Dermis microvascular lymphatic vessel endothelial cell (primary cell): Measurements from ENCODE around the gene PPP1R13B. TPM values are rescaled to one million over a fixed set of nuclear protein-coding genes. Genes with fewer than 3 reads are reported as not detected.
"Not testable (repeated sequence)": the region's sequence is repeated elsewhere in the genome, so short reads cannot be mapped to it uniquely, and the experiment has no call there.

Experiments used
- DNase-seq, 2 donors: peaks; one replicate each; pipeline versions ENCODE4 v3.0.0 to v3.0.0-alpha.2; 2010; ENCODE audit warnings: low read depth in 2 of 2
- total RNA-seq: library from RNA; depleted of rRNA; stranded (reverse); fragments of >200 nt; gene quantifications from 2 replicates; pipeline ENCODE4 v1.2.1, GENCODE V29; 2014

Gene PPP1R13B
- total RNA-seq, 1 donor from 2014 or later = 9.1 TPM

GRCh38 chr14:103801459-103801858 is 45.9 kb downstream of the PPP1R13B start:
- DNase-seq = peak in 1 of 2 donors; percentile 44

- not testable (repeated sequence) for DNase-seq
Observed at GRCh38 chr14:103793192-103793591, 54.2 kb downstream of the PPP1R13B start.

- DNase-seq = no peak
Observed at GRCh38 chr14:103788086-103788485, 59.3 kb downstream of the PPP1R13B start.

GRCh38 chr14:103782376-103782775 is 65.0 kb downstream of the PPP1R13B start:
- no peak for DNase-seq

- DNase-seq = not testable (repeated sequence)
Observed at GRCh38 chr14:103776319-103776718, 71.1 kb downstream of the PPP1R13B start.

- no peak for DNase-seq
Observed at GRCh38 chr14:103775506-103775905, 71.9 kb downstream of the PPP1R13B start.

GRCh38 chr14:103773521-103773920 is 73.9 kb downstream of the PPP1R13B start:
- no peak for DNase-seq

- no peak for DNase-seq
Observed at GRCh38 chr14:103772078-103772712, 75.2 kb downstream of the PPP1R13B start.

- DNase-seq = no peak
Observed at GRCh38 chr14:103770902-103771301, 76.5 kb downstream of the PPP1R13B start.

- no peak for DNase-seq
Observed at GRCh38 chr14:103770500-103770899, 76.9 kb downstream of the PPP1R13B start.

- DNase-seq = no peak
Observed at GRCh38 chr14:103767336-103767894, 80.0 kb downstream of the PPP1R13B start.

- DNase-seq = peak in 1 of 2 donors; percentile 58
Observed at GRCh38 chr14:103765526-103765925, 81.8 kb downstream of the PPP1R13B start.

GRCh38 chr14:103763730-103764488 is 83.5 kb downstream of the PPP1R13B start:
- DNase-seq = no peak

GRCh38 chr14:103762541-103762940 is 84.8 kb downstream of the PPP1R13B start:
- no peak for DNase-seq

- DNase-seq = no peak
Observed at GRCh38 chr14:103762036-103762435, 85.3 kb downstream of the PPP1R13B start.

GRCh38 chr14:103758059-103758776 is 89.2 kb downstream of the PPP1R13B start:
- DNase-seq = no peak

GRCh38 chr14:103755060-103755459 is 92.3 kb downstream of the PPP1R13B start:
- DNase-seq = peak in 1 of 2 donors; percentile 35

- no peak for DNase-seq
Observed at GRCh38 chr14:103753774-103754173, 93.6 kb downstream of the PPP1R13B start.

- no peak for DNase-seq
Observed at GRCh38 chr14:103749860-103750259, 97.5 kb downstream of the PPP1R13B start.

GRCh38 chr14:103749452-103749851 is 97.9 kb downstream of the PPP1R13B start:
- DNase-seq = peak in 1 of 2 donors; percentile 39

GRCh38 chr14:103748534-103748857 is 98.9 kb downstream of the PPP1R13B start:
- DNase-seq = no peak

- no peak for DNase-seq
Observed at GRCh38 chr14:103746701-103747100, 100.7 kb downstream of the PPP1R13B start.
